Stimulated activated CD8-positive, alpha-beta memory T cell treated with anti-CD3 and anti-CD28 coated beads, Interleukin-4, amount 100 ng/mL, for 1 hour (primary cell): ENCODE measurements around the gene CCDC188.

ENCODE experiments used
- DNase-seq, 2 donors: peaks; one replicate each; pipeline ENCODE4 v3.0.0-alpha.2; 2020; ENCODE audit warnings: low read depth in 2 of 2, low spot score in 1 of 2

Gene CCDC188

DNA sequence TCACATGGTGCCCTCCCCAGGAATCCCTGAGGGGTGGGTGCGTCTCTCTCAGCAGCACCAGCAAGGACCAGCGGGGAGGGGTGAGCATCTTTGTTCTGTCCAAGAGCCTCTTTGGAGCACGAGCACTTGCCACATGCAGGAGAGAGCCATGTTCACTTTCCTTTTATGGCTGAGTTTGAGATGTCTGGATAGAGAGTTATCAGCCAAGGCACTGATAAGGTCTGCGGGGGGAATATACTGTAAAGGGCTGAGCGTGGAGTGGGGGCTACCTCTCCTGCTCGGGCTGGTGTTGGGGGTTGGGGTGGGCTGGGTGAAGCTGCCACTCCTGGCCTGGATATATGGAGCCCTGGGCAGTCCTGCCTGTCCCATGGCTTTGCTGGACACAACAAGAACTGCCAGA lies 34.9 kb upstream of the CCDC188 start:
- no peak for DNase-seq

DNA sequence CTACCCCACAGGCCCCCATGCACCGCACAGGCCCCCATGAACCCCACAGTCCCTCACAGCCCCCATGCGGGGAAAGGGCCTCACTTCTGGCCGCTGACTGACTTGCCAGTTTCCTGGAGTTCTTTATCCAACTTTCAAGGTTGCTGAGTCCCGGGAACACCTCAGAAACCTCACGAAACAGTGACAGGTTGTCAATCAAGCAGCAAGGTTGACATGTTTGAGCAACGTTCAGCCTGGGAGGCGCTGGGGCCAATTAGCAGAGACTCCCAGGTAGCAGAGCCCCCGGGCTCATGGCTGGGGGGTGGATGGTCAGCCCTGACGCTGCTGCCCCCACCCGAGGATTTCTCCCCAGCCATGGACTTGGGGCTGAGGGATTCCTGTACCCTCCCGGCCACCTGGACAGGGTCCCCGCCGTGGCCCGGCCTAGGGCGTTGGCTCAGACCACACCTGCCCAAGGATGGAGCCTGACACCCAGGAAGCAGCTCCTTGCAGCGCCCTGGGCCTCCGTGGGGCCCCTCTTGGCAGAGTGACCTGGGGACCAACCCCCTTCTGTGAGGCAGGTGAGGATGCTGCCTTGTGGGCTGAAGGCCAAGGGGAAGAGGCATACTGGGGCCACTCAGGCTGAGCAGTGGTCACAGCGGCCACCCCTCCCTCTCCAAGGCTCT lies 33.8 kb upstream of the CCDC188 start:
- no peak for DNase-seq

DNA sequence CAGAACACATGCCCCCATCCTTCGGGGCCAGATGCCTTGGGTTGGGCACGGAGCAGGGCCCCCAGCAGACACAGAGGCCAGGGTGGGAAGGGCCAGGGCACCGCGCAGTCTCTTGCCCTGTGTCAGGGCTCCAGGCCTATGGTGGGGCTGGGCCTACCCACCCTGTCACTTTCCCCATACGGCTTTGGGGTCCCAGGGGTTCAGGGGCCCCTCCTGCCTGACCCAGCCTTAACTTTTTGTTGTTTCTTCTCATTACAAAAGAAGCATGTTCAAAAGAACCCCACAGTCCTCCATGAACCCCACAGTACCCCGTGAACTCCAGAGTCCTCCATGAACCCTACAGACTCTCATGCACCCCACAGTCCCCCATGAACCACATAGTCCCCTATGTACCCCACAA lies 33.0 kb upstream of the CCDC188 start:
- DNase-seq, result no peak

DNA sequence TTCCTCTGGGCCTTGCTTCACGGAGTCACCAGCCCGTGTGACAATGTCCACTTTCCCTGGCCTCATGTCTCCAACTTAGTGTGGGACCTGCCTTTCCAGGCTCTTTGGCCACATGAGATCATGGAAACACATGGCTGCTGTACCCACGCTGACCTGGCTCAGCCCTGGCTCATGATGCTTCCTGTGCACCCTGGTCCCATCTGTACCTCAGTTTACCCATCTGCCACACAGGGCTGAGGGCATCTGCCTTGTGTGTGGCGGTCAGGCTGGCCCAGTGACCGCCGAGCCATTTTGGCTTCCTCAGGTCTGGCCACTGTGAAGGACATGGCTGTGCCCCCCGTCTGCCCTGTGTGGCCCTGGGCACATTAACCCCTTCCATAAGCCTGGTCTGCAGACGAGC lies 32.2 kb upstream of the CCDC188 start:
- no peak for DNase-seq

DNA sequence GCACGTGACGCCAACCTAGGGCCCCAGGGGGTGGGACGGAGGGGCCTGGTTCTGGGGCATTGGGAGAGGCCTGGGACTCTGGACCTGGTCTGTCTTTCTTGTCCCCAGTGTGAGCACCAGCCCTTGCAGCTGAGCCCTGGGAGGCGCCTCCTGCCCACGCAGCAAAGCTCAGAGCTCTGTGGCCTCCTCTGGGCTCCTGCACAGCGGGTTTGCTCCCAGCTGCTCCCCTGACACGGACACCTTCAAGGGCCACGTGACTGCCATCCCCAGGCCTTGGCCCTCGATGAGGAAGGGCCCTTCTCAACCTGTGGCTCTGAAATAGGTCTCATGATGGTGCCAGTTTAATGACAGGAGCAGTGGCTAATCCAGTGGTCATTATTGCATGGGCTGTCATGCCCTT lies 31.5 kb upstream of the CCDC188 start:
- no peak for DNase-seq

DNA sequence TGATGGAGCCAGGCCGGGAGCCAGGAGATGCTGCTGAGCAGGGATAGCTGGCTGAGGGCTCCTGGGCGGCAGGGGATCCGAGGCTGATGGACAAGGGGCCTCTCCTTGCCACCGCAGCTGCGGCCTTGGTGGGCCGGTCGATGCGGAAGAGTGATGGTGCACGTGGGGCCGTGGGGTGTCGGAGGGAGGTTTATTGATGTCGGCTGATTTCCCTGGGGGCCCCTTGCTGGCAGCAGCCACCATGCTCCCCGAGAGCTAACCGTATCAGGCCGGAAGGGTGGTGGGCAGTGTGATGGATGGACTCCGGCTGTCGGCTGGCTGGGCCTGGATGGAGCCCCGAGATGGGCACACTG lies 31.0 kb upstream of the CCDC188 start:
- DNase-seq, result no peak

DNA sequence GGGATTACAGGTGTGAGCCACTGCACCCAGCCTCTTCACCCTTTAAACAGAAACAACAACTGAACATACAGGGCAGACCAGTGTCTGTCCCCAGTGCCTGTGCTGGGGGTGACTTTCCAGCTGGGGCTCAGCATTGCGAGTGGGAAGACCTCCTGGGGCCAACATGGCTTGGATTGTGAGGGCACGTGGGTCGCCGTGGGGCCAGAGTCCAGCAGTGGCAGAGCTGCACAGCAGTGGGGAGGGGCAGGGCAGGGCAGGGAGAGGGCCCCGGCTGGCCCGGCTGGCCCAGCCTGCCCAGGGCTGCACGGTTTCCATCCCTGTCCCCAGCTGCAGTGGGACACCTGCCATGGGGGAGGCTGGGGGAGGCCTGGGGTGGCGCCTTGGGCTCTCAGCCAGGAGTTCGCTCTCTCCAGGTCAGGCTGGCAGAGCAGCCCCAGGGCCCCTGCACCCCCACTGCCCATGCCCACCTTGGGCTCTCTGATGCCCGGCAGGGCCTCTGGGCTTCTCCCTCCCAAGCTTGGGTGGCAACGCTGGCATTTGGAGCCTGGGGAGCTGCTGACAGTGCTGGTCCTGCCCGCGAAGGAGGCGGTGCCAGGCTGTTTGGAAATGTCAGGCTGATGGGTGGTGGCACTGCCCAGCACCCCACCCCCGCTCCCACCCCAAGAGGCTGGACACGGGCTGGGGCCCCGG lies 30.5 kb upstream of the CCDC188 start:
- DNase-seq, result no peak

DNA sequence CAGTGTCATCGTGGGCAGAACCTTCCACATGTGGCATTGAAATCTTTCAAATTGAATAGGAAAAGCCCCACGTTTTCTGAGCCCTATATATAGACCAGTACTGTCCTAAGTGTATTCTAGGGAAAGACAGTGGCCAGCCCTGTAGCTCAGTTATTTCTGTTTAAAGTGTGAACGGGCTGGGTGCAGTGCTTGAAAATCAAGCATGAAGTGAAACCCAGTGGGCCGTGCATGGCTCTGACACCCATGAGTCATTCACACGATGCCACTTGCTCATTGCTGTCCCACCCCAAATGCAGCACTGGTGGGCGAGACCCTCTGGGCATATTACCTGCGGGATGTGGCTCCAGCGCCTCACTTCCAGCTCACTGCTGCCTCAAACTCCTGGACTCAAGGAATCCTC lies 29.8 kb upstream of the CCDC188 start:
- DNase-seq, result no peak

DNA sequence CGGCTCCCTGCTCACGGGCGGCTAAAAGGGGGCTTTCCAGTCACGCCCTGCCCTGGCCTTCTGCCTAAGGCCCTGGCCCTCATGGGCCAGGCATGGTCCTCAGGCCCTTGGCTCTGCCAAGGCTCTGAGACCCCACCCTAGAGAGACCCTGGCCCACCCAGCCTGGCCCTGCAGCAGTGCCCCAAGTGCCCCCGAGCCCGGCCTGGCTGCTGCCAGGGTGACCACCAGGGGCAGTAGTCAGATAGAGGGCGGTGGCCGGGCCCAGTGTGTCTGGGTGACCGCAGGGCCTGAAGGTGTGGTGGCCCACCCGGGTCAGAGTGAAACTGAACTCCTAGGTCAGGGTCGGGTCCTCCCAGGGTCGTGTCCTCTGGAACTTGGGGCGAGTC lies 29.4 kb upstream of the CCDC188 start:
- DNase-seq, result no peak

DNA sequence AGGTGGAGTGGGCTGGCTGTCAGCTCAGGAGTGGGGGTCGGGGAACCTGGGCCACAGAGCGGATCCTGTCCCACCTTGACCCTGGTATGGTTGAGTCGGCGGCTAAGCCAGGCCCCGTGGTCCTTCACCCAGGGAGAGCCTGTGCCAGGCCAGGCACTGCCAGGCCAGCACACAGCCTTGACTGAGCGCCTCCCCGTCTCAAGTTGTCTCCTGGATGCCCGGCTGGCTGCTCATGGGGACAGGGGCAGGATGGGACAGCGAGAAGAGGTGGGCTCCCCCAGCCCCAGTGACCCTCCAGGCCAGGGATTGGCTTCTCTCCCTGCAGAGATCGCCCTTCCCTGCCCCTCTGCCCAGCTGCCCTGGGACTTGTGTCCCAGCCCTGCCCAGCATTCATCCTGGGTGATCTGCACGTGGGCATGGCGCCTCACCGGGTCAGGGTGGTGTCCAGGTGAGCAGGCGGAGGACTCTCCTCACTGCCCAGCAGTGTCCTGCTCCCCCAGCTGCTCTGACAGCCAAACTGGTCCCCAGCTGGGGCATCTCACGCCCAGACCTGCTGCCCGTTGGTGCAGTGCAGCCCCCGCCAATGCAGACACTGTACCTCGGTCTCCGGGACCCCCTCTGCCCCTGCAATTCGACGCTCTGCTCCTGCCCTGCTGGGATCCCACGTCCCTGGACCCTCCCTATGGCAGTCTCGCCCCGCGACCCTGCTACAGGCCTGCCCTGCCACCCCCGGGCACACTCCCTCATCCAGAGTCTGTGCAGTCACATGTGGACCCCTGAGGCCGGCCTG lies 28.8 kb upstream of the CCDC188 start:
- no peak for DNase-seq

DNA sequence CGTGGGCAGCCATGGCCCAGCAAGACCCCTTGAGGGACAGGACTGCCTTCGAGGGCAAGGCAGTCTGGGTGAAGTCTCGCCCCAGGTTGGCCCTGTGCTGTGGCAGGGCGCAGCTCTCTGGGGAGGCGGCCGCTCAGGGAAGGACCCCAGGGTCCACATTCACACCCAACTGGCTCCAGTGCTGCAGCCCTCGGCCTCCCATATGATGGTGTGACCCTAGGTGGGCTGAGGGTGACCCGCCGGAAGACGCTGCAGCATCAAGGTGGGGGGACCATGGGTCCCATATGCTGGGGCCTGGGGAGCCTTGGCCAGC lies 28.0 kb upstream of the CCDC188 start:
- DNase-seq, result no peak

DNA sequence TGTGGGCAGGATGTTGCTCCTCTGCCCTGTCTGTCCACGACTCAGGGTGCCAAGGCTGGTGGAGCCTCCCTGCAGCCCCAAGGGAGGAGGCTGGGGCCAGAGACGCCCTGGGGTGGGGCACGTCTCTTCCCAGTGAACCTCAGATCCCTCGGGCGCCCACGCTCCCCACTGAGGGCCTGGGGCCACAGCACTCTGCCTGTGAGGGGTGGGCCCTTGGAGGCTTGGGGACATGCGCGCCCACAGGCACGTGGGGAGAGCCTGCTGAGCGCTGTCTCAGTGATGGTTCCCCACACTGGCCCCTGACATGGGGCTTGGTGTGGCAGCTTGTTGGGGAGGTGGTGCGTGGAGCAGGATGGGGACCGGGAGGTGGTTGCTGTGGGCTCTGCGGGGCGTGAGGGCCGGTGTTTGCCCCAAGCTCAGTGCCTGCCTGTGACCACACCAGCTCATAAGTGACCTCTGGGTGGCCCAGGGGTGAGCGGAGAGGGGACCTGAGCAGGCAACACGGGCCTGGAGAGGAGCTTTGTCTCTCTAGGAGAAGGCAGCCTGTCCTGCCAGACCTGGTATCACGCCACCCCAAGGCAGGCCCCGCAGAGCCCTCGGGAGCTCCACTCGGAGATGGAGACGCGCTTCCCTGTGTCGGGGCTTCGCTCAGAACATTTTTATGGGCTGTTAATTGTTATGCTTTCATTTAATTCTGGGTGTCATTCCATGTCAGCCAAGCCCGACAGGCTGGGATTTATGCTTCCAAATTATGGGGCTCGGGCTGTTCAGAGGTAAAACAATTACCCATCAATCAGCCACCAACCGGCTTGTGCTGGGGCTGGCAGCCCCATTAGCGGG lies 27.4 kb upstream of the CCDC188 start:
- DNase-seq, result no peak

DNA sequence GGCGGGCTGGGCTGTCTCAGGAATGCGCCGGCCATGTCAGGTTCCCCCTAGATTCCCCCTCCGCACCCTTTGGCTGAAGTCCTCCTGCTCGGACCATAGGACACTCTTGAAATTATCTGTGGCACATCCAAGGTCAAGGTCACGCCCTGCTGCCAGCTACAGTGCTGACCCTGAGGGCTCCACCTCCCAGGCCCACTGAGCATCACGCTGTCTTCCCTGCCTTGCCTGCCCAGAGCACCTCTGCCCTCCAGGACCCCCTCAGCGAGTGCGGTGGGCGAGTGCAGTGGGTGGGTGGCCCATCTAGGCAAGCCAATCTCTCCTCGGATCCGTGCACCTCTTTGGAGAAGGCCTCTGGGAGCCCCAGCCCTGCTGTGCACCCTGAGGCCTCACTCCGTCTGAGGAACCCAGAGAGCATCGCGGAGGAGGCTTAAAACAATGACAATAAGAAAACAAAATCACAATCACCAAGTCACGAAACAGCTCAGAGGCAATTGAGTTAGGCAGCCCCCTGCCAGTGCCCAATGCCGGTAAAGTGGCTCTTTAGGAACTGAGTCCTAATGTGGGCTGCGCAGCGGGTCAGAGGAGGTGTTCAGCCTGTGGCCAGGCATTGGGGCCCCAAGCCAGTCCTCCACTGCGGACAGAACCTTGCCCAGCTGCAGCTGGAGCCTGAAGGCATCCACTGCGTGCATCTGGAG lies 26.5 kb upstream of the CCDC188 start:
- DNase-seq, result no peak

DNA sequence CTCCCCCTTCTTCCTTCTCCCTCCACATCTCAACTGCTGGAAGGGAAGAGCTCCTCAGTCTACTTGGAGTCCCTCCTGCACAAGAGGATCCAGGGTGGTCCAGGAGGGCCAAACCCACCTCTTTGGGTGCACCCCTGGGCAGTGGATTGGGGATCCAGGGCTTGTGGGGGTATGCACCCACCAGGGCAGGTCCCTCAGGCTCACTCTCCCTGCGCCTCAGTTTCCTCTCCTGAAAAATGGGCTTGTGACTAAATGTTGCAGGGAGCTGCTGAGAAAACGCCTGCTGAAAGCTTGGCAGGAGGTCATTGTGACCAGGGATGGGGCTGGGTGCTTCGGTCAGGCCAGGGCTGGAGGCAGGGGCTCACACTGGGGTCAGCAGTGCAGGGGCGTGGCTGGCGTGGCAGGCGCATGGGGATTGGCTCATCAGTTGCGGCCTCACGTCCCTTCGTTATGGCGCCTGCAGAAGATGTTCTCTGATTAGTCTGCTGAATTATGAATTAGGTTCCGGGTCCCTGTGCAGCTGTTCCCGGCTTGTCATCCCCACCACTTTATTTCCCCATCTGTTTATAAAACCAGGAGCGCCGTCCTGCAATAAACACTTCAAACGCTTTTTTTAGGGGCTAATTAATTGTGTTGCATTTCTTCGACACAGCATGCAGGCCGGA lies 25.7 kb upstream of the CCDC188 start:
- DNase-seq, result no peak

DNA sequence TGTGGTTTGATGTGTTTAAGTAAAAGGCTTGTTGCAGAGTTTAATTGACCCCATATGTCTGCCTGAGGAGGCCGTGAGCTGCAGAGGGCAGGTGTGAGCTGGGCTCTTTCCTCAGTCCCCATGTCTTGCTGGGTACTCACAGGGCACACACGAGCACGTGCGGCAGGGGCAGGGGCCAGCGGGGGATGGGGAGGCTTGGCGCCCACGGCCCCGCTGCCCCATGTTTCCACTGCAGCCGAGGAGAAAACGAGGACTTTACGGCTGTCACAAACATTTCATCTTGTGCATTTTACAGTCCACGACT lies 24.7 kb upstream of the CCDC188 start:
- DNase-seq, result no peak

DNA sequence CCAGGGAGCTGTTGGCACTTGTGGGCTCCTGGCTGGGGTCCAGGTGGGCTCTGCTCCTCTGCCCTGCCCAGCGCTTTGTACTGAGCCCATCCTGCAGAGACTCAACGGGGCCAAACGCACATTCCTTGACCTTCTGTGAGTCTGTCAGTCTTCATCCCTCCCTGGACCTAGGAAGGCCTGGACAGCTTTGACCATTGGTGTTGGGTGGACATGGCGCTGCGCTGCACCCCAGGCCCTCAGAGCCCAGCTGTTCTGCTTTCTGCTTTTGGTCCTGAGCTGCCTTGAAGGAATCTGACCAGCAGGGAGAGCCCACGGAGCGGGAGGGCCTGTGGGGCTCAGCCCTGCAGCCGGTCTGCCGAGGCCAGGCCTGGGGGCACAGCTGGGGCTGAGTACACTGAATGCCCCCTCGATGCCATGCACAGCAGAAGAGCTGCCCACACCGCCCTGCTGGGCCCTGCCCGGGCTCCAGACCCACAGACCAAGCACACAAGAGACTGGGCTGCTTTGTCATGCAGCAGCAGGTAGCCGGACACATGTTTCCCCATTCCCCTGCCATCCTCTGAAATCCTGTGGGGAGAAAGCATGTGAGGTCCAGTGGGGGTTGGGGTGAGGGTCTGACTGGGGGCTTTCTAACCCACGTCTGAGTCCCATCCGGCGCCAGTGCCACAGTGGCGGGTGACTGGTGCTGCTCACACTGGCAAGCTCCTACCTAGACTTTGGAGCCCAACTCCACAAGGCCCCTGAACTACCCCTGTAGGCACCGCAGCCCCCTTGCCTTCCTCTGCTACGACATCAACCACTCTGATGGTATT lies 24.1 kb upstream of the CCDC188 start:
- DNase-seq, result no peak

DNA sequence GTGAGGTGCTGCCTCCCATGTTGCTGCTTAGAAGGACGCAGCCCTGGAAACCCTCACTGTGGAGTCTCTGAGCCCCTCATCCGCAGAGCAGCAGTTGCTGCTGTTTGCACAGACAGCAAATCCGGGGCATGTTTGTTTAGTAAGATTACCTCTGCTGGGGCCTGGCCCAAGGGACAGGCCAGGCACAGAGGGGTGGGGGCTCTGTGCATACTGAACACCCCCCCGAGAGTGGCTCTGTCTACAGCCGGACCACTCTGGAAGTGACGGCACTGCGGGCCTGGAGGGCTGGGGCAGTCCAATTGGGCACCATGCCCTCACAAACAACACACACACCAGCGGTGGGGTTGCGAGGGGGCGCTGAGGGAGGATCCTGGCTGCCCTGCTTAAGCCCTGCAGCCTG lies 22.9 kb upstream of the CCDC188 start:
- no peak for DNase-seq

DNA sequence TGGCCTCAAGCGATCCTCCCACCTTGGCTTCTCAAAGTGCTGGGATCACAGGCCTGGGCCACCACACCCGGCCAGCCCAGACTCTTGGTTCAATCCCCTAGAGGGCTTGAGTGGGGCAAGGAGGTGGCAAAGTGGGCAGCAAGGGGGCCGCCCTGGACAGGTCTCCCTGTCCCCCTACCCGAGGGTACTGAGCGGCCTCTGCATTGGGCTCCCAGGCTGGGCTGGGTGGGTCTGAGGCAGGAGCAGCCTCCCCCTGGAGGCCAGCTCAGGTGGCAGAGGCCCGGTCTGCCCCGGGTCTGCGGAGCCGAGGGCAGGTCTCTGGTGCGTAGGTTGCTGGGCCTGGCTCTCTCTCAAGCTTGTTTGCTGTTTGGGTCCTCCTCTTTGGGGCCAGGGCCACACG lies 22.4 kb upstream of the CCDC188 start:
- DNase-seq, result no peak

DNA sequence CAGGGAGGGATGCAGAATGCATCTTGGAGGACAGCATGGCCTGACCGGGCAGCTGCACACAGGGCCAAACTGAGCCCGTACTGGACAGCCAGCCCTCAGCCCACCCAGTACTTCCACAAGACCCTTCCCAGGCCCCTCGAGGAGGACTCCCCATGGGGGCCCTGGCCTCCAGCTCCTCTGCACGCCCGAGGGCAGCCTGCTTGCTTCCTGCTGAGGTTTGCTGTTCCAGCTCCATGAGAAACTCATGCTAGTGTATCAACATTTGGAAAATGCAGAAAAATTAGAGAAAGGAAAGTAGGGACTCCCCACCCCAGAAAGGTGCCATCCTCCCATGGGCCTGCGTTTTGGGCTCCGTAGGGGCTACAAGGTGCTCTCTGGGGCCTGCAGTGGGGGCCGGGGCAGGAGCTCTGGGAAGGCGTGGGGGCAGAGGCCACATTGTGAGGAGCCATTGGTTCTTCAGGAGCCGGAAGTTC lies 21.3 kb upstream of the CCDC188 start:
- no peak for DNase-seq
